ENCODE data around the gene ERP44. TPM values are rescaled to one million over a fixed set of nuclear protein-coding genes. Genes with fewer than 3 reads are reported as not detected.

The ERP44 gene
- total RNA-seq, 1 donor from 2014 or later, result 18.9 TPM

GRCh38 chr9:99948896-99949295 lies 149.9 kb downstream of the ERP44 start:
- DNase-seq (ENCODE audit: low read depth), result peak; percentile 11

- no peak for DNase-seq (ENCODE audit: low read depth)
These were observed 150.3 kb downstream of the ERP44 start for GRCh38 chr9:99948482-99948881.

- no peak for DNase-seq (ENCODE audit: low read depth)
These were observed 151.4 kb downstream of the ERP44 start for GRCh38 chr9:99947395-99947794.

GRCh38 chr9:99936947-99937587 lies 161.7 kb downstream of the ERP44 start:
- DNase-seq (ENCODE audit: low read depth), result no peak

- DNase-seq (ENCODE audit: low read depth), result no peak
These were observed 167.5 kb downstream of the ERP44 start for GRCh38 chr9:99931155-99931840.

GRCh38 chr9:99929652-99930051 lies 169.1 kb downstream of the ERP44 start:
- no peak for DNase-seq (ENCODE audit: low read depth)

Other genes starting within 250 kb of the ERP44 start
- gene STX17, start 192.3 kb downstream of the ERP44 start, total RNA-seq, result 13.9 and 20.2 TPM in 2 replicates
- gene INVS, start 243 bp upstream of the ERP44 start, total RNA-seq, result 10.0 and 12.1 TPM in 2 replicates

All from myocyte (in vitro differentiated cells).